ENCODE data around the gene CBLB.

CBLB gene

DNA sequence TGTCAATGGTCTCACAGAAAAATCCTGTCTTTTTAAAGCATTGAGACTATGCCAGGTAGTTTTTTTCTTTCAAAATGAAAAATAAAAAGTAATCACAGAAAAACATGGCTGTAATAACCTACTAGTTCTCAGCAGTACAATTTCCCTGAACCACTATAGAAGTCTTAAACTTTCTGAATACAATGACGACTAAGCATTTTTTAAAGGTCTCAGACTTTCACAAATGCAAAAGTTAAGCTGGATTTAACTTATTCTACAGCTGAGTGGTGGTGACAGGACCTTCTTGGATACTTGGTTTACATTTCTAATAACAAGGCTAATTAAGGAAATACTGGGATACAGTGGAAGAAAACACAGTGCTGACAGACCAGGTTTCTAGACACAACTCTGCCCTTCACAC, 81.8 kb downstream of the CBLB start:
- TF ChIP-seq POLR2AphosphoS5 (IDR thresholded peaks at IDR 0.05; ENCODE audit: low read depth, low read length): no peak
- no peak for TF ChIP-seq FOXP2 (optimal IDR thresholded peaks at IDR 0.05; ENCODE audit: borderline replicate concordance, extremely low read depth, extremely low read length, insufficient read depth)
- TF ChIP-seq, protein P1, sequence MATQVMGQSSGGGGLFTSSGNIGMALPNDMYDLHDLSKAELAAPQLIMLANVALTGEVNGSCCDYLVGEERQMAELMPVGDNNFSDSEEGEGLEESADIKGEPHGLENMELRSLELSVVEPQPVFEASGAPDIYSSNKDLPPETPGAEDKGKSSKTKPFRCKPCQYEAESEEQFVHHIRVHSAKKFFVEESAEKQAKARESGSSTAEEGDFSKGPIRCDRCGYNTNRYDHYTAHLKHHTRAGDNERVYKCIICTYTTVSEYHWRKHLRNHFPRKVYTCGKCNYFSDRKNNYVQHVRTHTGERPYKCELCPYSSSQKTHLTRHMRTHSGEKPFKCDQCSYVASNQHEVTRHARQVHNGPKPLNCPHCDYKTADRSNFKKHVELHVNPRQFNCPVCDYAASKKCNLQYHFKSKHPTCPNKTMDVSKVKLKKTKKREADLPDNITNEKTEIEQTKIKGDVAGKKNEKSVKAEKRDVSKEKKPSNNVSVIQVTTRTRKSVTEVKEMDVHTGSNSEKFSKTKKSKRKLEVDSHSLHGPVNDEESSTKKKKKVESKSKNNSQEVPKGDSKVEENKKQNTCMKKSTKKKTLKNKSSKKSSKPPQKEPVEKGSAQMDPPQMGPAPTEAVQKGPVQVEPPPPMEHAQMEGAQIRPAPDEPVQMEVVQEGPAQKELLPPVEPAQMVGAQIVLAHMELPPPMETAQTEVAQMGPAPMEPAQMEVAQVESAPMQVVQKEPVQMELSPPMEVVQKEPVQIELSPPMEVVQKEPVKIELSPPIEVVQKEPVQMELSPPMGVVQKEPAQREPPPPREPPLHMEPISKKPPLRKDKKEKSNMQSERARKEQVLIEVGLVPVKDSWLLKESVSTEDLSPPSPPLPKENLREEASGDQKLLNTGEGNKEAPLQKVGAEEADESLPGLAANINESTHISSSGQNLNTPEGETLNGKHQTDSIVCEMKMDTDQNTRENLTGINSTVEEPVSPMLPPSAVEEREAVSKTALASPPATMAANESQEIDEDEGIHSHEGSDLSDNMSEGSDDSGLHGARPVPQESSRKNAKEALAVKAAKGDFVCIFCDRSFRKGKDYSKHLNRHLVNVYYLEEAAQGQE (IDR thresholded peaks at IDR 0.05; ENCODE audit: insufficient read depth in 1 of 2, low read depth in 2 of 2, low read length in 2 of 2): no peak
- no peak for TF ChIP-seq TAF1 (IDR thresholded peaks at IDR 0.05; ENCODE audit: borderline replicate concordance, insufficient read depth, low read length)
- no peak for TF ChIP-seq SIN3A (IDR thresholded peaks at IDR 0.05; ENCODE audit: borderline replicate concordance, insufficient read depth, low read length)

DNA sequence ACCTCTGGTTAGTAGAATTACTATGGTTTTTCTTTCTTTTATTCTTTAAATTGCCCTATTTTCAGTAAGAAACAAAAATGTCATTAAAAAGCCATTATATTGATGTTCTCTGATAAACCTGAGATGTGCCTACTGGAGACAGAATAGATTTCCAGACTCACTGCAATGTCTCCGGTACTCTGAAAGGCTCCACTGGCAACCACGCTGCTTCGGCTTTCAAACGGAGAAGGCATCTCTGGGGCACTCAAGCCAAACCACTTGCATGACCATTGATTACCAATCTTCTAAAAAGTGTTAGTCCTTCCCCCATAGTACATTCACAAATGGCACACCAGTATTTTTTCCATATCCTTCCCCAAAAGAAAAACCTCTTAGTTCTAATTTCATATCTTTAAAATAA, 82.6 kb downstream of the CBLB start:
- TF ChIP-seq POLR2AphosphoS5 (IDR thresholded peaks at IDR 0.05; ENCODE audit: low read depth, low read length): no peak

DNA sequence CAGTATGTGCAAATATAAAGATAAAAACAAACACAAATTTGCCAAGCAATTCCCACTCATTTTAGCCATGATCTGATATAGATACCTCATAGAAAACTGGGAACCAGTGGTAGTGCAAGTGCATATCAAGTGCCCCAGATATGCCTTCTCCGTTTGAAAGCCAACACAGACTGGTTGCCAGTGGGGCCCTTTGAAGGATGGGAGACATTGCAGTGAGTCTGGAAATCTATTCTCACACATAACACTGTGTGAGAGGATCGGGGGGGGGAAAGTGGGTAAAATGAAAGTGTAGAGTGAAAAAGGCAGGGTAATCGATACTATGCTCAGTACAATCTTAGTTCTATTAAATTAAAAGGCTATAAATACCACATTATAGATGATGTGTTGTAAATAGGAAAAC, 83.0 kb downstream of the CBLB start:
- TF ChIP-seq POLR2AphosphoS5 (IDR thresholded peaks at IDR 0.05; ENCODE audit: low read depth, low read length) (no peak), TAF1 (IDR thresholded peaks at IDR 0.05; ENCODE audit: borderline replicate concordance, insufficient read depth, low read length) (no peak), SIN3A (IDR thresholded peaks at IDR 0.05; ENCODE audit: borderline replicate concordance, insufficient read depth, low read length) (no peak), FOXP2 (optimal IDR thresholded peaks at IDR 0.05; ENCODE audit: borderline replicate concordance, extremely low read depth, extremely low read length, insufficient read depth) (no peak)
- TF ChIP-seq, protein P1 (IDR thresholded peaks at IDR 0.05; ENCODE audit: insufficient read depth in 1 of 2, low read depth in 2 of 2, low read length in 2 of 2): no peak

DNA sequence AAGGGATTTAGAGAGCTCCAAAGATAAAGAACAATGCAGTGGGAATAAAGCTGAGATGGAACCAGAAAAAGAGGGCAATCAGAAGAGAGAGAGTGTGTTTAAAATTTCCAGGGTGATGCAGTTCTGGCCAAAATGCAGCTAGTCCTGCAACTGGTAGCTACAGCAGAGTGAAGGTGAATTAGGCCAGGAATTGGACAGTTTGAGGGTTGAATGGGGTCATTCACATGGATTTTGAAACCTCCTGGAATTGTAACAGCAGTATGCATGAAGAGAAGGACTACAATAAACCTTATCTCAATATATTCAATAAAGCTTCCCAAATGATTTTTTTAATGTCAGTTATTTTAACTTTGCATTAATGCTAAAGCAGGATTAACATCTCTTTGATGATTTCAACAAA, 85.2 kb downstream of the CBLB start:
- TF ChIP-seq POLR2AphosphoS5 (IDR thresholded peaks at IDR 0.05; ENCODE audit: low read depth, low read length) (no peak), FOXP2 (optimal IDR thresholded peaks at IDR 0.05; ENCODE audit: borderline replicate concordance, extremely low read depth, extremely low read length, insufficient read depth) (no peak), SIN3A (IDR thresholded peaks at IDR 0.05; ENCODE audit: borderline replicate concordance, insufficient read depth, low read length) (no peak), TAF1 (IDR thresholded peaks at IDR 0.05; ENCODE audit: borderline replicate concordance, insufficient read depth, low read length) (no peak)
- TF ChIP-seq, protein P1 (IDR thresholded peaks at IDR 0.05; ENCODE audit: insufficient read depth in 1 of 2, low read depth in 2 of 2, low read length in 2 of 2): no peak

DNA sequence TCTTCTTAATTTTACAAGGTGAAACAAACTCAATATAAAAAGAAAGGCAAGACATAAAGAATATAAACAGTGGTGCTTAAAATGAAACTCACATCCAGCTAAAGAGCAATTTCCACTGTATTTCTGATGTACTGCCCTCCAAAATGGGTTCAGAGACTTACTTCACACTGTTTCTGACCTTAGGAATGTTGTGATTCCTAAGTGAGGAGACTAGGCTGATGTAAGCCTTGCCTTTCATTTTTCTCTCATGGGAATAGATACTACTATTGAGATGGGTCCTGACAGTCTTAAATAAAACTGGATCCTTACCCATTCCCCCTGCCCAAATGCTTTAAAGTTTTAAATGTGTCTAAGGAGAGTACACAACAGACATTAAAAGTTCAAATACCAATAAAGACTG, 86.9 kb downstream of the CBLB start:
- TF ChIP-seq FOXP2 (optimal IDR thresholded peaks at IDR 0.05; ENCODE audit: borderline replicate concordance, extremely low read depth, extremely low read length, insufficient read depth) (no peak), SIN3A (IDR thresholded peaks at IDR 0.05; ENCODE audit: borderline replicate concordance, insufficient read depth, low read length) (no peak), TAF1 (IDR thresholded peaks at IDR 0.05; ENCODE audit: borderline replicate concordance, insufficient read depth, low read length) (no peak), POLR2AphosphoS5 (IDR thresholded peaks at IDR 0.05; ENCODE audit: low read depth, low read length) (no peak)
- TF ChIP-seq, protein P1 (IDR thresholded peaks at IDR 0.05; ENCODE audit: insufficient read depth in 1 of 2, low read depth in 2 of 2, low read length in 2 of 2): no peak
